H1 (cell line): Measurements from ENCODE around the gene MYL6. TPM values are rescaled to one million over a fixed set of nuclear protein-coding genes. Genes with fewer than 3 reads are reported as not detected.

Experiments
- CTCF ChIA-PET: fragments of 300-600 bp; sonication (Branson Sonifier 250); formaldehyde crosslinking; loops from one replicate; lab custom pipeline; 2021; ENCODE audit not compliant: partially characterized antibody; lab: Charles Lee
- POLR2A ChIA-PET: fragments of 300-600 bp; sonication (Branson Sonifier 250); formaldehyde crosslinking; loops from one replicate; lab custom pipeline; 2021; ENCODE audit warnings: inconsistent platforms; ENCODE audit not compliant: partially characterized antibody; lab: Charles Lee
- DNase-seq, 2 experiments: peaks; one replicate each; pipeline versions ENCODE4 v3.0.0 to v3.0.0-alpha.2; 2010 to 2022; ENCODE audit warnings: low spot score in 2 of 2, low read depth in 1 of 2, mixed read lengths in 1 of 2
- FAIRE-seq: peaks from 2 replicates; lab custom pipeline; 2011; peaks lifted over from hg19 to GRCh38; lab: Jason Lieb, UNC
- H2AFZ ChIP-seq: 2 replicates; pipeline ENCODE4 v1.8.1; 2012; ENCODE audit warnings: low read length, inconsistent platforms
- H2AK5ac ChIP-seq: 2 replicates; pipeline ENCODE4 v1.6.1; 2013; ENCODE audit warnings: low read depth, low read length
- H2BK120ac ChIP-seq: replicated peaks from 2 replicates; pipeline ENCODE3; 2013; ENCODE audit warnings: low read depth, low read length, inconsistent platforms
- H2BK12ac ChIP-seq: 2 replicates; pipeline ENCODE4 v1.6.1; 2013; ENCODE audit warnings: low read depth, low read length
- H2BK15ac ChIP-seq: 2 replicates; pipeline ENCODE4 v1.6.1; 2013; ENCODE audit warnings: low read length
- H2BK20ac ChIP-seq: 2 replicates; pipeline ENCODE4 v1.6.1; 2013; ENCODE audit warnings: low read length
- H2BK5ac ChIP-seq: 2 replicates; pipeline ENCODE4 v1.6.1; 2013; ENCODE audit warnings: low read depth, low read length
- H3K14ac ChIP-seq: 2 replicates; pipeline ENCODE4 v1.6.1; 2013; ENCODE audit warnings: inconsistent platforms; ENCODE audit not compliant: insufficient read length
- H3K18ac ChIP-seq: 2 replicates; pipeline ENCODE4 v1.6.1; 2013; ENCODE audit warnings: low read length; ENCODE audit errors: extremely low read depth
- H3K23ac ChIP-seq: 2 replicates; pipeline ENCODE4 v1.6.1; 2013; ENCODE audit warnings: inconsistent platforms; ENCODE audit not compliant: insufficient read length
- H3K23me2 ChIP-seq: 2 replicates; pipeline ENCODE4 v1.6.1; 2013; ENCODE audit warnings: low read depth, low read length
- H3K27ac ChIP-seq: 2 replicates; pipeline ENCODE4 v1.6.1; 2011; ENCODE audit warnings: low read depth, low read length, inconsistent platforms
- H3K27me3 ChIP-seq, 4 experiments: replicated peaks in 1 of 4; 1 replicate in 1 of 4; 2 replicates in 3 of 4; pipeline versions ENCODE4 v1.6.1 to v1.8.1; 2011 to 2013; ENCODE audit warnings: low read length in 3 of 4, mild to moderate bottlenecking in 3 of 4, inconsistent platforms in 2 of 4, mixed read lengths in 2 of 4, moderate library complexity in 1 of 4; ENCODE audit not compliant: control insufficient read depth in 3 of 4, insufficient read depth in 3 of 4; ENCODE audit errors: extremely low read depth in 1 of 4
- H3K36me3 ChIP-seq, 4 experiments: 2 replicates each; pipeline versions ENCODE4 v1.6.1 to v1.8.1; 2011 to 2013; ENCODE audit warnings: mild to moderate bottlenecking in 4 of 4, low read length in 3 of 4, moderate library complexity in 2 of 4, control low read depth in 1 of 4, inconsistent platforms in 1 of 4; ENCODE audit not compliant: insufficient read depth in 4 of 4, control insufficient read depth in 2 of 4
- H3K4ac ChIP-seq: replicated peaks from 2 replicates; pipeline ENCODE3; 2013; ENCODE audit warnings: low read length, low read depth, mixed read lengths, inconsistent platforms; ENCODE audit not compliant: insufficient read length
- H3K4me1 ChIP-seq, 4 experiments: replicated peaks in 1 of 4; 1 replicate in 1 of 4; 2 replicates in 3 of 4; pipeline versions ENCODE4 v1.6.1 to v1.8.1; 2011 to 2013; ENCODE audit warnings: low read length in 3 of 4, inconsistent platforms in 2 of 4, mixed read lengths in 1 of 4; ENCODE audit not compliant: insufficient read depth in 4 of 4, control insufficient read depth in 3 of 4
- H3K4me2 ChIP-seq, 2 experiments: 2 replicates each; pipeline versions ENCODE4 v1.6.1 to v1.8.1; 2011 to 2013; ENCODE audit warnings: low read depth in 2 of 2, low read length in 2 of 2, control low read depth in 1 of 2, inconsistent platforms in 1 of 2, mild to moderate bottlenecking in 1 of 2; ENCODE audit not compliant: insufficient read depth in 1 of 2
- H3K4me3 ChIP-seq, 4 experiments: fragments of 200-600, 300-600 bp in 1 of 4; sonication (generic), shearing (Covaris generic), sonication (Bioruptor Twin) in 1 of 4; 2 replicates each; pipeline versions ENCODE4 v1.5.1 to v1.8.1; 2011 to 2016; ENCODE audit warnings: low read length in 4 of 4, low read depth in 3 of 4, control low read depth in 2 of 4, inconsistent platforms in 2 of 4, mild to moderate bottlenecking in 2 of 4, mixed read lengths in 1 of 4, moderate library complexity in 1 of 4; ENCODE audit not compliant: insufficient read depth in 2 of 4; ENCODE audit errors: extremely low read depth in 1 of 4
- H3K56ac ChIP-seq: replicated peaks from 2 replicates; pipeline ENCODE3; 2013; ENCODE audit warnings: low read depth, mild to moderate bottlenecking, mixed read lengths, low read length, inconsistent platforms; ENCODE audit not compliant: insufficient read length
- H3K79me1 ChIP-seq: 2 replicates; pipeline ENCODE4 v1.6.1; 2013; ENCODE audit warnings: low read depth, low read length, control low read depth
- H3K79me2 ChIP-seq, 2 experiments: 2 replicates each; pipeline versions ENCODE4 v1.6.1 to v1.8.1; 2012 to 2013; ENCODE audit warnings: low read length in 2 of 2, mild to moderate bottlenecking in 2 of 2, inconsistent platforms in 1 of 2; ENCODE audit not compliant: insufficient read depth in 2 of 2, control insufficient read depth in 1 of 2
- H3K9ac ChIP-seq, 4 experiments: replicated peaks in 1 of 4; 1 replicate in 1 of 4; 2 replicates in 3 of 4; pipeline versions ENCODE4 v1.6.1 to v1.8.1; 2011 to 2013; ENCODE audit warnings: low read depth in 3 of 4, low read length in 3 of 4, control low read depth in 2 of 4, mild to moderate bottlenecking in 2 of 4, moderate library complexity in 2 of 4, inconsistent platforms in 1 of 4; ENCODE audit errors: extremely low read depth in 1 of 4
- H3K9me3 ChIP-seq, 2 experiments: 2 replicates each; pipeline versions ENCODE4 v1.6.1 to v1.8.1; 2012 to 2013; ENCODE audit warnings: mild to moderate bottlenecking in 2 of 2, moderate library complexity in 2 of 2, control low read depth in 1 of 2, inconsistent platforms in 1 of 2, low read depth in 1 of 2, low read length in 1 of 2, mixed read lengths in 1 of 2; ENCODE audit not compliant: insufficient read depth in 2 of 2
- H4K20me1 ChIP-seq, 2 experiments: replicated peaks in 1 of 2; 2 replicates each; pipeline versions ENCODE3 to v1.8.1; 2011 to 2013; ENCODE audit warnings: inconsistent platforms in 2 of 2, low read length in 2 of 2, mild to moderate bottlenecking in 1 of 2; ENCODE audit not compliant: insufficient read depth in 2 of 2, control insufficient read depth in 1 of 2
- H4K5ac ChIP-seq: 2 replicates; pipeline ENCODE4 v1.6.1; 2013; ENCODE audit warnings: low read length, low read depth, mixed read lengths, inconsistent platforms; ENCODE audit not compliant: insufficient read length
- H4K8ac ChIP-seq: 2 replicates; pipeline ENCODE4 v1.8.0; 2013; ENCODE audit warnings: mild to moderate bottlenecking, moderate library complexity, low read length, inconsistent platforms; ENCODE audit not compliant: insufficient read depth; ENCODE audit errors: extremely low read depth
- H4K91ac ChIP-seq: replicated peaks from 2 replicates; pipeline ENCODE3; 2013; ENCODE audit warnings: low read length, mixed read lengths, inconsistent platforms; ENCODE audit not compliant: insufficient read length
- ATF3 ChIP-seq: IDR thresholded peaks from 2 replicates; pipeline ENCODE4 v1.6.1; 2011; ENCODE audit warnings: low read depth, mild to moderate bottlenecking, low read length; ENCODE audit not compliant: insufficient read depth
- BACH1 ChIP-seq: IDR thresholded peaks from 2 replicates; pipeline ENCODE4 v1.6.1; 2012; ENCODE audit warnings: low read length, improper control_type of control experiment
- CBX5 ChIP-seq: fragments of 300-800, 300-1000 bp; sonication (generic); IDR thresholded peaks from 2 replicates; pipeline ENCODE4 v1.7.1; 2016; ENCODE audit warnings: antibody characterized with exemption, low read length, low read depth
- E2F6 ChIP-seq: IDR thresholded peaks from 2 replicates; pipeline ENCODE4 v1.6.1; 2012; ENCODE audit warnings: inconsistent platforms
- JUND ChIP-seq: IDR thresholded peaks from 2 replicates; pipeline ENCODE4 v1.6.1; 2011; ENCODE audit warnings: mild to moderate bottlenecking, improper control_type of control experiment, low read length
- MAX ChIP-seq: IDR thresholded peaks from 2 replicates; pipeline ENCODE4 v1.6.1; 2012; ENCODE audit warnings: inconsistent platforms
- NANOG ChIP-seq: IDR thresholded peaks from 2 replicates; pipeline ENCODE4 v1.6.1; 2011; ENCODE audit warnings: low read length, low read depth, mild to moderate bottlenecking, inconsistent platforms; ENCODE audit not compliant: insufficient read depth, poor library complexity, severe bottlenecking
- RAD21 ChIP-seq, 2 experiments: IDR thresholded peaks in 1 of 2; conservative IDR thresholded peaks in 1 of 2; 2 replicates each; pipeline ENCODE4 v1.6.1; 2011; ENCODE audit warnings: low read depth in 2 of 2, low read length in 2 of 2, improper control_type of control experiment in 1 of 2, inconsistent platforms in 1 of 2, mild to moderate bottlenecking in 1 of 2, moderate library complexity in 1 of 2
- SAP30 ChIP-seq: fragments of 300-600 bp; sonication (generic); IDR thresholded peaks from 2 replicates; pipeline ENCODE4 v1.7.1; 2012; ENCODE audit warnings: low read length, moderate library complexity, mild to moderate bottlenecking, inconsistent platforms; ENCODE audit not compliant: insufficient read depth, insufficient replicate concordance
- SIX5 ChIP-seq: IDR thresholded peaks from 2 replicates; pipeline ENCODE4 v1.6.1; 2011; ENCODE audit warnings: mild to moderate bottlenecking, low read depth, low read length
- WGBS, 2 experiments: shearing (Covaris generic) in 1 of 2; methylation state at CpG; one replicate each; pipeline versions ENCODE4 v1.1.6 to v1.1.7; 2013 to 2015; ENCODE audit warnings: low lambda C conversion rate in 2 of 2, mixed read lengths in 2 of 2, inconsistent platforms in 1 of 2, low coverage in 1 of 2, missing lambda C conversion rate in 1 of 2; ENCODE audit not compliant: insufficient replicate concordance in 2 of 2, insufficient coverage in 1 of 2, insufficient read length in 1 of 2; ENCODE audit errors: extremely low coverage in 1 of 2, missing lambda C conversion rate in 1 of 2; 5-methylcytosine and 5-hydroxymethylcytosine counted together
- polyA plus RNA-seq, 7 experiments: library from polyadenylated mRNA; depleted of rRNA in 3 of 7; stranded (reverse) in 5 of 7; unstranded in 2 of 7; fragments of >200 nt in 5 of 7; fragments of 200-250 nt in 2 of 7; gene quantifications; 1 replicate in 5 of 7; 2 replicates in 1 of 7; 4 replicates in 1 of 7; pipeline versions ENCODE4 v1.2.1 to v1.2.3, GENCODE V29; 2011 to 2013; ENCODE audit warnings: missing spikeins in 2 of 7, mixed read lengths in 2 of 7
- total RNA-seq: library from RNA; stranded (reverse); fragmentation: NEBNext Ultra II Directional; extraction: Animal tissue kit (Norgen Biotek cat#: 25700); gene quantifications from 2 replicates; pipeline ENCODE4 v1.2.1, GENCODE V29; 2021

MYL6 gene
- total and polyA plus RNA-seq, 2 of the 8 experiments (the other 6 are each of a cell fraction or from before 2014, with no cell fraction given), result 1,130 to 2,279 TPM

GRCh38 chr12:56110571-56110970 lies 47.6 kb upstream of the MYL6 start:
- WGBS, 2 experiments, result 93% methylated on average over 5 of the region's 5 CpGs; no CpG with 5 or more reads in 1 of the 2 experiments
- POLR2A ChIA-PET, result interaction anchor here (0.9 to 11.1 kb wide), 5 partner anchors 7 to 66 kb away, joined by 3 to 267 read pairs (median 4); partner anchors contain the start of genes ERBB3, RPL41 and ZC3H10
- no peak overlapping the region for H2BK12ac ChIP-seq
- TF ChIP-seq NANOG, result no peak
- TF ChIP-seq SIX5, result no peak
- no peak for TF ChIP-seq MAX
- no peak for TF ChIP-seq ATF3
- no peak for TF ChIP-seq RAD21 (IDR thresholded peaks at IDR 0.05 in 1 of 2, conservative IDR thresholded peaks at IDR 0.05 in 1 of 2; ENCODE audit: low read depth in 2 of 2, low read length in 2 of 2)
- TF ChIP-seq JUND, result no peak
- TF ChIP-seq E2F6, result no peak
- no peak for TF ChIP-seq CBX5
- no peak for TF ChIP-seq BACH1
- no peak for TF ChIP-seq SAP30

More at GRCh38 chr12:56110571-56110970, 47.6 kb upstream of the MYL6 start:
- no peak overlapping the region for H4K5ac ChIP-seq
- H3K4ac ChIP-seq, result no peak overlapping the region
- no peak overlapping the region for H3K14ac ChIP-seq
- H3K27me3 ChIP-seq, result no peaks in the 10 kb centered on the region
- no peak overlapping the region for H3K23ac ChIP-seq
- no peak overlapping the region for H3K56ac ChIP-seq
- H3K23me2 ChIP-seq, result peaks cover 1% of the 10 kb centered on the region
- no peak overlapping the region for H2BK15ac ChIP-seq
- H3K18ac ChIP-seq, result no peak overlapping the region
- no peak overlapping the region for H3K4me3 ChIP-seq
- CTCF ChIA-PET, result interaction anchor here (0.6 to 1.4 kb wide), 7 partner anchors 8 to 381 kb away, joined by 3 to 5 read pairs (median 3); no protein-coding TSS in a partner anchor
- no peak for DNase-seq
- H2AFZ ChIP-seq, result no peak overlapping the region
- no peak overlapping the region for H4K91ac ChIP-seq
- H3K79me2 ChIP-seq, result peaks cover 12 to 20% of the 10 kb centered on the region in 2 experiments
- H4K20me1 ChIP-seq, result peaks cover 0 to 3% of the 10 kb centered on the region in 2 experiments
- peaks cover 42 to 72% (median 65%) of the 10 kb centered on the region in 4 experiments for H3K36me3 ChIP-seq
- no peak overlapping the region for H4K8ac ChIP-seq
- FAIRE-seq, result no peak
- H3K79me1 ChIP-seq, result 0 out of 2 replicates have a peak, but pooled peaks cover under 1% of the 10 kb centered on the region
- H2BK120ac ChIP-seq, result no peak overlapping the region
- H3K9ac ChIP-seq, result no peak overlapping the region
- H3K4me1 ChIP-seq, result peaks cover 0 to 6% (median 2%) of the 10 kb centered on the region in 4 experiments; a peak in 5 of 7 replicates
- H2AK5ac ChIP-seq, result no peak overlapping the region
- H2BK5ac ChIP-seq, result no peak overlapping the region
- H3K4me2 ChIP-seq, result no peak overlapping the region
- no peak overlapping the region for H3K27ac ChIP-seq
- no peaks in the 10 kb centered on the region for H3K9me3 ChIP-seq
- no peak overlapping the region for H2BK20ac ChIP-seq
